Caco-2 (cell line): ENCODE measurements around the gene MYH9. TPM values are rescaled to one million over a fixed set of nuclear protein-coding genes. Genes with fewer than 3 reads are reported as not detected.
"Not testable (repeated sequence)": the region's sequence is repeated elsewhere in the genome, so short reads cannot be mapped to it uniquely, and the experiment has no call there.

Source experiments
- BruUV-seq: library from RNA; stranded (reverse); fragments of 400-500 nt; replicated peaks from 2 replicates; lab custom pipeline; 2021; lab: Mats Ljungman, UMichigan
- CTCF ChIA-PET: fragments of 300-600 bp; sonication (Branson Sonifier 250); formaldehyde crosslinking; loops from one replicate; lab custom pipeline; 2022; ENCODE audit warnings: antibody characterized with exemption; lab: Charles Lee
- POLR2A ChIA-PET: fragments of 300-600 bp; sonication (Branson Sonifier 250); formaldehyde crosslinking; loops from one replicate; lab custom pipeline; 2022; ENCODE audit warnings: antibody characterized with exemption; lab: Charles Lee
- DNase-seq, 2 experiments: peaks; one replicate each; pipeline versions ENCODE4 v3.0.0 to v3.0.0-alpha.2; 2020 to 2022
- H3K27me3 ChIP-seq: replicated peaks from 2 replicates; pipeline ENCODE4 v1.6.0; 2011; ENCODE audit warnings: low read length; ENCODE audit not compliant: control insufficient read depth, insufficient read depth
- H3K36me3 ChIP-seq: 2 replicates; pipeline ENCODE4 v1.5.1; 2011; ENCODE audit warnings: low read length; ENCODE audit not compliant: control insufficient read depth, insufficient read depth
- H3K4me1 ChIP-seq: fragments of 250-450 bp; sonication (Bioruptor Pico); 2 replicates; pipeline ENCODE4 v1.5.1; 2020; ENCODE audit warnings: mild to moderate bottlenecking
- H3K4me3 ChIP-seq: 2 replicates; pipeline ENCODE4 v1.5.1; 2011; ENCODE audit warnings: low read depth, mild to moderate bottlenecking, control low read depth, low read length
- H3K9me3 ChIP-seq: fragments of 250-450 bp; sonication (Bioruptor Pico); 2 replicates; pipeline ENCODE4 v1.5.1; 2020; ENCODE audit warnings: mild to moderate bottlenecking, moderate library complexity
- H3K27ac Mint-ChIP-seq: one replicate; pipeline ENCODE4 v1.8.0; 2022; ENCODE audit warnings: mixed read lengths; ENCODE audit not compliant: unreplicated experiment
- H3K27me3 Mint-ChIP-seq: one replicate; pipeline ENCODE4 v1.8.0; 2022; ENCODE audit warnings: mixed read lengths; ENCODE audit not compliant: insufficient read depth, unreplicated experiment
- H3K36me3 Mint-ChIP-seq: one replicate; pipeline ENCODE4 v1.8.0; 2022; ENCODE audit warnings: mild to moderate bottlenecking, mixed read lengths; ENCODE audit not compliant: insufficient read depth, unreplicated experiment
- H3K4me1 Mint-ChIP-seq: one replicate; pipeline ENCODE4 v1.8.0; 2022; ENCODE audit warnings: low read depth, mixed read lengths; ENCODE audit not compliant: unreplicated experiment
- H3K4me3 Mint-ChIP-seq: one replicate; pipeline ENCODE4 v1.8.0; 2022; ENCODE audit warnings: mild to moderate bottlenecking, moderate library complexity, mixed read lengths; ENCODE audit not compliant: unreplicated experiment
- H3K9me3 Mint-ChIP-seq: one replicate; pipeline ENCODE4 v1.8.0; 2022; ENCODE audit warnings: mixed read lengths; ENCODE audit not compliant: unreplicated experiment
- CTCF ChIP-seq, 2 experiments: fragments of 200-600 bp in 1 of 2; IDR thresholded peaks; 1 replicate in 1 of 2; 2 replicates in 1 of 2; pipeline versions ENCODE4 v1.5.1 to v1.8.0; 2011 to 2022; ENCODE audit warnings: antibody characterized with exemption in 1 of 2, control low read depth in 1 of 2, inconsistent platforms in 1 of 2, low read depth in 1 of 2, low read length in 1 of 2, mild to moderate bottlenecking in 1 of 2, moderate library complexity in 1 of 2; ENCODE audit not compliant: insufficient read depth in 1 of 2, severe bottlenecking in 1 of 2, unreplicated experiment in 1 of 2
- intact Hi-C: fragments of 100-400 bp; cut with micrococcal nuclease; formaldehyde crosslinking; loops from one replicate; pipeline ENCODE4 v1.10.0; 2022; ENCODE audit not compliant: unreplicated experiment
- total RNA-seq: library from RNA; stranded (reverse); gene quantifications from 2 replicates; pipeline ENCODE4 v1.2.3, GENCODE V29; 2022

The MYH9 gene
- total RNA-seq, 1 experiment from 2014 or later, result 513 TPM

GRCh38 chr22:36292823-36293530, 94.8 kb downstream of the MYH9 start:
- H3K27ac Mint-ChIP-seq, result no peak overlapping the region
- H3K9me3 Mint-ChIP-seq, result no peaks in the 10 kb centered on the region
- no peak overlapping the region for H3K4me3 Mint-ChIP-seq
- TF ChIP-seq CTCF (IDR thresholded peaks at IDR 0.05; ENCODE audit: insufficient read depth in 1 of 2, low read depth in 1 of 2, low read length in 1 of 2, severe bottlenecking in 1 of 2, unreplicated experiment in 1 of 2), result no peak
- H3K36me3 Mint-ChIP-seq, result peaks cover 97% of the 10 kb centered on the region
- H3K27me3 ChIP-seq, result no peaks in the 10 kb centered on the region
- H3K4me1 ChIP-seq, result no peaks in the 10 kb centered on the region
- no peaks in the 10 kb centered on the region for H3K27me3 Mint-ChIP-seq
- H3K4me1 Mint-ChIP-seq, result no peaks in the 10 kb centered on the region
- POLR2A ChIA-PET, result no interaction called here
- no TSS peak for BruUV-seq
- CTCF ChIA-PET, result no interaction called here
- intact Hi-C loops, result no loop called here
- DNase-seq, result no peak
- H3K4me3 ChIP-seq, result no peak overlapping the region
- peaks cover 20% of the 10 kb centered on the region for H3K36me3 ChIP-seq
- H3K9me3 ChIP-seq, result no peaks in the 10 kb centered on the region

GRCh38 chr22:36291831-36292740, 95.7 kb downstream of the MYH9 start:
- TF ChIP-seq CTCF (IDR thresholded peaks at IDR 0.05; ENCODE audit: insufficient read depth in 1 of 2, low read depth in 1 of 2, low read length in 1 of 2, severe bottlenecking in 1 of 2, unreplicated experiment in 1 of 2), result no peak
- Mint-ChIP-seq H3K27me3 (no peaks in the 10 kb centered on the region), H3K27ac (no peak overlapping the region), H3K9me3 (no peaks in the 10 kb centered on the region), H3K4me3 (no peak overlapping the region), H3K36me3 (peaks cover 97% of the 10 kb centered on the region), H3K4me1 (no peaks in the 10 kb centered on the region)
- no peak for DNase-seq
- Histone ChIP-seq H3K9me3 (no peaks in the 10 kb centered on the region), H3K4me3 (no peak overlapping the region), H3K27me3 (no peaks in the 10 kb centered on the region), H3K36me3 (peaks cover 20% of the 10 kb centered on the region), H3K4me1 (no peaks in the 10 kb centered on the region)
- POLR2A ChIA-PET, result no interaction called here
- CTCF ChIA-PET, result interaction anchor here (0.6 kb wide), 1 partner anchor 178 kb away, joined by 3 read pairs; no protein-coding TSS in a partner anchor
- no TSS peak for BruUV-seq
- intact Hi-C loops, result no loop called here

GRCh38 chr22:36290391-36291075, 97.2 kb downstream of the MYH9 start:
- intact Hi-C loops, H3K27me3 Mint-ChIP-seq, H3K9me3 ChIP-seq, H3K27ac Mint-ChIP-seq, H3K9me3 Mint-ChIP-seq, H3K4me1 ChIP-seq, H3K27me3 ChIP-seq, DNase-seq, H3K4me1 Mint-ChIP-seq, POLR2A ChIA-PET, H3K4me3 Mint-ChIP-seq, BruUV-seq, CTCF ChIA-PET, H3K4me3 ChIP-seq: not testable (repeated sequence)
- H3K36me3 ChIP-seq, result peaks cover 21% of the 10 kb centered on the region
- H3K36me3 Mint-ChIP-seq, result peaks cover 97% of the 10 kb centered on the region

- H3K27me3 Mint-ChIP-seq, BruUV-seq, DNase-seq, CTCF ChIA-PET, H3K4me1 Mint-ChIP-seq, H3K4me3 Mint-ChIP-seq, H3K9me3 ChIP-seq, H3K9me3 Mint-ChIP-seq, H3K4me1 ChIP-seq, H3K27me3 ChIP-seq, intact Hi-C loops, H3K4me3 ChIP-seq: not testable (repeated sequence)
- Mint-ChIP-seq H3K36me3 (peaks cover 97% of the 10 kb centered on the region), H3K27ac (peak overlapping the region; percentile 59)
- peaks cover 18% of the 10 kb centered on the region for H3K36me3 ChIP-seq
- POLR2A ChIA-PET, result interaction anchor here (0.6 kb wide), 1 partner anchor 152 kb away, joined by 10 read pairs; no protein-coding TSS in a partner anchor
Measured at GRCh38 chr22:36289948-36290371, 97.8 kb downstream of the MYH9 start.
